Measurements from ENCODE around the gene HSF2BP.
A peak's percentile ranks its signal among the peaks of the same experiment; 100 is the strongest.
"Not testable (repeated sequence)": the region's sequence is repeated elsewhere in the genome, so short reads cannot be mapped to it uniquely, and the experiment has no call there.

The HSF2BP gene

DNA sequence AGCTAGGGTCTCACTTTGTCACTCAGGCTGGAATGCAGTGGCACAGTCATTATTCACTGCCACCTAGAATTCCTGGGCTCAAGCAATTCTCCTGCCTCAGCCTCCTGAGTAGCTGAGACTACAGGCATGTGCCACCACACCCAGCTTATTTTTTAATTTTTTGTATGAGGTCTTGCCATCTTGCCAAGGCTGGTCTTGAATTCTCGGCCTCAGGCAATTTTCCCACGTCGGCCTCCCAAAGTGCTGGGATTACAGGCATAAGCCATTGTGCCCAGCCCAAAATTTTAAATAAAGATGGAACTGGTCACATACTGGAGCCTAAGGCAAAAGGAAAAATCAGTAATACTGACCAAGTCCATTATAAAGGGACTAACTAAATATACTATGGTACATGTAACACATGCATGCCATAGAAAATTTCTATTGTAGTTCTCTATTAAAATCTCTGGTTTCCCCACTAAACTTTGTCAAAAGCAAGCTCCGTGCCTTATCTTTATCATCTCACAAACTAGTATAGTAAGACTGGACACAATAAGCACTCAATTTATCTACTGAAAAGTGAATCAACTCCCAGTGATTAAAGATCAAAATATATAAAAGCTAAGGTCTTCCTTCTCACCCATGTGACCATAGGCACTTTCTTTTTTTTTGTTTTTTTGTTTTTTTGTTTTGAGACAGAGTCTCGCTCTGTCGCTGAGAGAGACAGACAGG, 61.6 kb downstream of the HSF2BP start:
- no peak for DNase-seq (ENCODE audit: low spot score)

DNA sequence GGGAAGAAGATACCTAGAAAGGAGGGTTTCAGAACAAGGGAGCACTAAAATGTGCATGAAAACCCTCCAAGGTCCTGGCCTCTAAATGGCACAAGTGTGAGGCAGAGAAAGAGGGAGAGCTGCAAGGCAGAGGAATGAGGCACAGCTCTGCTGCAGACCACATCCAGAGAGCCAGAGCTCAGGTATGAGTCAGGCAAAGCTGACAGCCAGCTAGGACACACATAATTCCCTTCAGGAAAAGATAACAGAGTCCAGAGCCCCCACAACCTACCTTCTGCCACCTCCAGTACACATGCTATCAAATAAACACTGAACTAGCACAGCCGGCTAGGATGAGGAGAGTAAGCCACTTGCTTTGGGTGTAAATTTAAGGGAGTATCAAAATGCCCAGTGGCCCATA, 62.2 kb downstream of the HSF2BP start:
- DNase-seq (ENCODE audit: low spot score) = no peak

DNA sequence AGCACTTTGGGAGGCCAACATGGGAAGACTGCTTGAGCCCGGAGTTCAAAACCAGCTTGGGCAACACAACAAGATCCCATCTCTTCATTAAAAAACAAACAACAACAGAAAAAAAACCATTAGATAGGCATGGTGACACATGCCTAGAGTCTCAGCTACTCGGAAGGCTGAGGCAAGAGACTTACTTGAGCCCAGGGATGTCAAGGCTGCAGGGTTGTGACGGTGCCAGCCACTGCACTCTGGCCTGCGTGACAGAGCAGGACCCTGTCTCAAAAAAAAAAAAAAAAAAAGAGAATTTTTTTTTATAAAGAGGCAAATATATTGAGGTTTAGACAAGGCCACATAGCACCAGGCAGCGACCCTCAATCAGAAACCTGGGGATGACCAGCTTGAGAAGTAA, 62.7 kb downstream of the HSF2BP start:
- no peak for DNase-seq (ENCODE audit: low spot score)

DNA sequence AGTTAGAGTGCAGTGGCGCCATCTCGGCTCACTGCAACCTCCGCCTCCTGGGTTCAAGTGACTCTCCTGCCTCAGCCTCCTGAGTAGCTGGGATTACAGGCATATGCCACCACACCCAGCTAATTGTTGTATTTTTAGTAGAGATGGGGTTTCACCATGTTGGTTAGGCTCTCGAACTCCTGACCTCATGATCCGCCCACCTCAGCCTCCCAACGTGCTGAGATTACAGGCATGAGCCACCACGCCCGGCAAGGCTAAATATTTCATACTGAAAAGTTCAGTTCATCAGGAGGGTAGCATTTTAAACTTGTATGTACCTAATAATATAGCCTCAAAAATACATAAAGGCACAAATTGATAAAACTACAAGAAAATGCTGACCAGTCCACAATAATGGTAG, 63.5 kb downstream of the HSF2BP start:
- DNase-seq (ENCODE audit: low spot score) = not testable (repeated sequence)

DNA sequence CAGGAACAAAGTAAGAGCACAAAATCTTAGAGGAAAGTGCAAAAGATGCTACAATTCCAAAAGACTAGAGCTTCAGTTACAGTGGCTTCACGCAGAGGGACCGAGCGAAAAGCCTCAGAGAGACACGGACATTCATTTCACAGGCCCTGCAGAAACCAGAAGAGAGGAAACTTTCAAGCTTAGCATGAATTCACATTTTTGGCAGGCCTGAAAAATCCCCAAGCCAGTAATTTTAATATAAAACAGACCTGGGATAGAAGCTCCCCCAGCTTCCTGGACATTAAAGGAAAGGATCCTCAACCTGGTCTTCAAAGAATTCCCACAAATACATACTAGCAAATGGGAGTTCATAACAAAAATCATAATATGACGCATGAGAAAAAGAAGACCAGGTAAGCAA, 66.2 kb downstream of the HSF2BP start:
- DNase-seq (ENCODE audit: low spot score) = no peak

DNA sequence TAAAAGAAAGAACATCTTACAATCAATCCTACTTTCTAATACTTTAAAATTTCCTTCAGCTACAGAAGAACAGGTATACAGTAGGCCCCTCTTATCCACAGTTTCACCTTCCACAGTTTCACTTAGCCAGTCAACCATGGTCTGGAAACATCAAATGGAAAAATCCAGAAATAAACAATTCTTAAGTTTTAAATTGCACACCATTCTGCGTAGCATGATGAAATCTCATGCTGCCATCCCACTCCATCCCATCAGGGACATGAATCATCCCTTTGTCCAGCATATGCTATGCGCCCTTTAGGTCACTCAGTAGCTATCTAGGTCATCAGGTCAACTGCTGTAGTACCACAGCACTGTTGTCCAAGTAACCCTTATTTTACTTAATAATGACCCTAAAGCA, 67.7 kb downstream of the HSF2BP start:
- DNase-seq (ENCODE audit: low spot score) = no peak

DNA sequence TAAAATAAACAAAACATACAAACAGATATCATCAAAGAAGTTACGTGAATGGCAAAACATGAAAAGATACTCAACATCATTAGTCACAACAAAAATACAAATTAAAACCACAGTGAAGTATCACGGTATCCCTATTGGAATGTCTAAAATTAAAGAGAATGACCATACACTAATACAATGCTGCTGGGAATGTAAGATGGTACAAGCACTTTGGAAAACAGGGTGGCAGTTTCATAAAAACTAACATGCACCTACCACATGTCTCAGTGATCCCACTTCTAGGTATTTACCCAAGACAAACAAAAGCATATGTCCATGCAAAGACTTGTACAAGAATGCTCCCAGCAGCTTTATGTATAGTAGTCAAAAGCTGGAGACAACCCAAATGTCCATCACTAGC, 69.1 kb downstream of the HSF2BP start:
- no peak for DNase-seq (ENCODE audit: low spot score)

DNA sequence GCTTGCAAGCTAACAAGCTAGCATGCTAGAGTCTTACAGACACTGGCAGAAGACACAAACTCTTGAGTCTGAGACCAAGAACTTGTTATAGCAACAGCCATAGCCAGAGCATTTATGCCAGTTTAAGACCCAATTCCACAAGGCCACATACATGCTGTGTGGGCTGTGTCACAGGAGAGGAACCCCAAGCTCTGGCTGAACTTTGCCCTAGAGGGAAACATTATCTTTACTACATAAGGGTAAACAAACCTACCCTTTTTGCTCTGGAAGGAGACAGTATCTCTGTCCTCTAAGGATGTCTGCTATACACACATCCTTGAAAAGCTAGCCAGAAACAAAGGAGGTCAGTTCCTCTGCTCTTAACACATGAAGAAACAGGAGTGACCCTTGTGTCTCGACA, 70.3 kb downstream of the HSF2BP start:
- DNase-seq (ENCODE audit: low spot score) = no peak

DNA sequence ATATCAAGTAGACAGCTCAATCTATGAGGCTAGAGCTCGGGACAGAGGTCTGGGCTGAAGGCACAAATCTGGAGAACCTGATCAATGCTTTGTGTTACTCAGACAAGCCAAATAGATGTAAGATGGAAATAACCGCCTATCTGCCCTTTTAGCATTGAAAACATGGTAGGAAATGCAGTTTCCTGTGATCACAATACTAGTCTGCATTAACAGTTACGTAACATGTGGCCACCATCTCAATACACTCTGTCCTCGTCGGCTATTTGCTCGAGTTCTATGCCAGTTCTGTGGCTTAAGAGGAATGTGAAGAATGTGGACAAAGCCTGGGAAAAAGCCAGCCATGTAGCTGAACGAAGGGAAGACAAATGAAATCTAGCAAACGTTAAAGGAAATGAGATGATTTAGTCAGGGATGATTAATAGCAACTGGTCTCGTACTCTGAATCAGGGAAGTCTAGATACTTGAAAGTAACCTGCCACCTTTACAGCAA, 73.3 kb downstream of the HSF2BP start:
- peak; percentile 68 for DNase-seq (ENCODE audit: low spot score)

DNA sequence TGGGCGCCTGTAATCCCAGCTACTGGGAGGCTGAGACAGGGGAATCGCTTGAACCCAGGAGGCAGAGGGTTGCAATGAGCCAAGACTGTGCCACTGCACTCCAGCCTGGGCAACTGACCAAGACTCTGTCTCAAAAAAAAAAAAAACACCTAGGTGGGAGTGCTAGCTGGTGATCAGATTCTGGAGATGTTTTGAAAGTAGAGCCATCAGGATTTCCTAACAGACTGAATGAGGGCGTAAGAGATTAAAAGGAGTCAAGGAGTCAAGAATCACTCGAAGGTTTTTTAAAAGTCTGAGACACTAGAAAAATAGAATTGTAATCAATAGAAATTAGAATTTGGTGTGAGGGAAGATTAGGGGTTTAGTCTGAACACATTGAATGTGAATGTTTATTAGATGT, 73.8 kb downstream of the HSF2BP start:
- no peak for DNase-seq (ENCODE audit: low spot score)

DNA sequence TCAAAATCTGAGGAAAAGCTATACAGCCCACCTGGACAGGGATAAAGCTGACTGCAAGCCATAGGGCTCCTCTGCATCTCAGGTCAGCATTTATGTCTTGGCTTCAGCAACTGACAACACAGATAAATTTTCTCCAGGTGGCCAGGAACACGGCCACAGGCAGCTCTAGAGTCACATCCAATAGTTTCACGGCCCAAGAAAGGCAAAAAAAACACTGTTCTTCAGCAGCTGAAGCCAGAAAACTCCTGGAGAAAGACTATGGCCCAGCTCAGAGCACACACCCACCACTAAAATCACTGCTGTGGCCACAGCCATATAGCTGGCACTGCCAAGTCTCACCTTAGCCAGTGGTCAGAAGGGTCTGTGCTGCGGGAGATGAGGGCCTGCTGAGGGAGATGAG, 77.8 kb downstream of the HSF2BP start:
- DNase-seq (ENCODE audit: low spot score) = no peak

DNA sequence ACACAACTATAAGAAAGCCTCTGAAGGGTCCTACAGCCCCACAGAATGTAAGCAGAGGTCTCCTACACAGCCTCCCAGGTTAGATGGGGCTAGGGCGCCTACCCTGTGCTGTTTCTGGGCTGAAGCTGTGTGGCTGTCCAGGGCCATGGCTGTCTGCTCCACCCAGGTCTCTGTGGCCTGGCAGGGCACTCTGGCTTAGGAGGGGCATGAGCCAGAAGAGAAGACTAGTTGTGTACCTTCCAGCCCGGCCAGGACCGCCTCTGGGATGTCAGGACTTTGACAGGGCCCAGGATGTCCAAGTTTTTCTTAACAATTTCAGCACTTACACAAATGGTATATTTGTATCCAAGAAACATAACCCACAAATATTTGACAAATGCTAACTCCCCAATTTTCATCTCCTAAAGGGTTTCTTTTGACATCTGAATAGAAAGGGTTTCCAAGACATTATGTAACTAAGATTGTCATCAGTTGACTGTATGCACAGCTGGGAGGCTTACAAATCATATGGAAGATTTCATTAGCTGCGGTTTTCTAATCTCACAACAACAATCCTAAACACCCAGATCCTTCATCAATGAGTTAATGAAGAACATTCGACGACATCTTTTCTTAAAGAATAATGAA, 80.5 kb downstream of the HSF2BP start:
- DNase-seq (ENCODE audit: low spot score) = no peak

DNA sequence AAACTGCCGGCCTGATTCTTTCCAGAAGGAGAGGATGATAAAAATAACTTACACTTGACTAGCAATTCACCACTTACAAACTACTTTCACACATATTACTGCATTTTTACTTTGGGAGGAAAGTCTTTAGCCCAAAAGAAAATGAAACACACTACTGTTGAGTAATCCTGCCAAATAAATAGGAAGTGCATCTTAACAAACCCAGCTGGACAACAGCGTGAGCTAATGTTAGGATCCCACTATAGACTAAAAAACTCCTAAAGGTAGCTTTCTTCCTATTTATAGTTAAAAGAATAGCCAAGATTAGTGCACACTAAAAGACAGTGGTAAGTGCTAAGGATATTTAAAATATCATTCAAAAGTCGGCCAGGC, 83.8 kb downstream of the HSF2BP start:
- no peak for DNase-seq (ENCODE audit: low spot score)

DNA sequence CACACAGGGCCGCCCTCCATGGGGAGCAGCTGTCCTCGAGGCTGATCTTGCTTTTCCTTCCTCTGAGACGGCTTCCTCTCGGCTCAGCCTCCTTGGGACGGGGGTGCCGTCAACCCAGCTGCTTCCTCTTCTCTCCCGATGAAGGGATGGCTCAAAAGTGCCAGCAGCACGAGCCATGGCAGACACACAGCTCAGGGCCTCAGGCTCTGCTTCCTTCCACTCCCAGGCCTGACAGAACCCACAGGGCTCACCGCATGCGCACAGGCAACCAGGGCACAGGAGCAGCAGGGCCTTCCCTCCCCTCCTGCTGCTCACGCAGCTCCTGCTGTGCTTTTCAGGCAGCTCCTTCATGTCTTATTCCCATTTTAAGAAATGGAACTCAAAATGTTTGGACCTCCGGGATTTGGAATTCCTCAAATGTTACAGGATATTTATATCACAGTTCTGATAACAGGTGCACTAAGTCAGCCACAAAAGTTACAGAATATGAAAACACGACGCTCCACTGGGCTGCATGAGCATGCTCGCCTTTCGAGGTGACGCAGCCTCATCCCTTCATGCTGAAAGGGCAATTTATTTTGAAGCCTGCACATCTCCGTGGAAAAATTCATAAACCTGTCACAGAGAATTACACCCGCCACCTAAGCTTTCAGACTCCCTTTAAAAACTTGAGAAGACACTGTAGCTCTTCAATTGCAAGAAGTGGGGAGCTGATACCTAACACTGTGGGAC, 84.4 kb downstream of the HSF2BP start:
- no peak for DNase-seq (ENCODE audit: low spot score)

DNA sequence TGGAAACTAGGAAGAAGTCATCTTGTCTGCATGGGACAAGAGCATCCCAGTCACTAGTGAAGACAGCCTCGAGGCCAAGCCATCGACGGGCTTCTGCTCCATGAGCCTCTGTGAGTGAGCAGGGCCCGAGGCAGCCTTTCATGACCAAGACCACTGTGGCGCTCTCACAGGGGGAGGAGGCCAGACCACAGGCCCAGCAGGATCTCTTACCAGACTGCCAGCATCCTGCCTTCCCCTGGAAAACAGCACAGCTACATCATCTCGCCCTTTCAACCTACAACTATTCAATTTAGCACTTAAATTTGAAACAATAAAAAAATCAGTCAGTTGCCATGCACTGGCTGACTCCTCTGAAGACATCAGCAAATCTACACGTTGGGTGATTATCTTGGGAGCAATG, 85.4 kb downstream of the HSF2BP start:
- DNase-seq (ENCODE audit: low spot score) = no peak

DNA sequence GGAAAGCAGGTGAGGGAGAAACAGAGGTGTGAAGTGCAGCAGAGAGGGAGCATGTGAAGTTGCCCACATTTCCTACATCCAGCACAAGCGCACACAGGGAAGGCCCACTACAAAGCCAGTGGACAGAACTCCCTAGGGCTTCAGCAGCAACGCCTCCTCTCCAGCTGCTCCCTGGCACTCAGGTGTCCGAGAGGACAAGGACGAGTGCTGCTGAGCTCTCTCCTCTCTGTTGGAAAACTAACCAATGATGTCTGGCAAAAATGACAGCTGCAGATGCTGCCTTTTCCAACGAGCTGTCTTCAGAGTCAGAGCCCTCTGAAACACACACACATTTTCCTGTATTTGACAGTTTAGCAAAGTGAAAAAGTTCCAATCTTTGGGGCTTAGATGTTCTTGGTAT, 86.8 kb downstream of the HSF2BP start:
- no peak for DNase-seq (ENCODE audit: low spot score)

DNA sequence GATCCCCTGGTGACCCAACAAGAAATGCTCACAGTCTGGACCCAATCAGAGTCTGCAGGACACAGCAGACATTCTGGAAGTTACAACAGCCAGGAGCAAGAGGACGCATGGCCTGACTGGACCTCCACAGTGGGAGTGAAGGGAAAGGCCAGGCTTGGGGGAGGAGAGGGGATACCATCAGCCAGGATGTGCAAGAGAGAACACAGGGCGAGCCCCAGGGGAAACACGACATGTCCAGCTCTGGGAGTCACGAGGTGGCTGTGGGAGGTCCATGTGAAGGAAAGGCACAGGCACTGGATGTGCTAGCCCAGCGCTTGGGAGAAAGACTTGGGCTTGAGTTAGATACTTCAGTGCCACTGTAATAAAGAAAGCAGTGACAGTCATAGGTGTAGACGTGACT, 87.3 kb downstream of the HSF2BP start:
- DNase-seq (ENCODE audit: low spot score) = no peak

DNA sequence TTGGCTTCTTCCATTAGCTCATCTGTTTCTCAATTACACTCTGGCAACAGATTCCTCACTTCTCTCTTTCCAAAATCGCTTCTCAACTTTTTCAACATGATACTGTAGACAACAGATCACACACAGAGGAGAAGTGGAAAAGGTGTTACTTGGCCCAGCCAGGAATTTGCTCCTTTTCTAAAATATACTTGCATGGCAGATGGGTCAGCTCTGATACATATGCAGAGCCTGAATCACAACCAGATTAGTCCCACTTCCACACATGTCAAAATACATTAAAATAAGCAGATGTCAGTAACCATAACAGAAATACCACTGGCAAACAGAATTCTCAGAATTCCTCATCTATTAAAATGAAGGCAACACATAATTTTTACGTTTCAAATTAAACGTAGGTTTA, 89.1 kb downstream of the HSF2BP start:
- not testable (repeated sequence) for DNase-seq (ENCODE audit: low spot score)

DNA sequence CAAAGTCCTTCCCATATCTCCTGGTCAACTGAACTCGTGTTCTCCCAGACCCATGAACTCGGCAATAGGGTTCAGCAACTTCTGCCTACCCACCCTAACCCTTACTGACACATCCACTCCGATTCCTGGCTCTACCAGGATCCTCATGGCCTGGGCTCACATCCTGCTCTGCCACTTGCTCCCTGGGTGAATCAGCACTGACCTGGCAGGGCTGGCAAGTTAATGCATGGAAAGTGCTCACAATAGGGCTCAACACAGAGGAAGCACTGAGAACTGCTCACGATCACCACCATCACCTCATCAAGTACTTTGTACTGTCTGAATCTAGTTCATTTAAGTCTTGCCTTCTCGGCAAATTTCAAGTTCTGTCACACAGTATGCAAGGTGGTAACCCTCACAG, 96.8 kb downstream of the HSF2BP start:
- DNase-seq (ENCODE audit: low spot score) = not testable (repeated sequence)

DNA sequence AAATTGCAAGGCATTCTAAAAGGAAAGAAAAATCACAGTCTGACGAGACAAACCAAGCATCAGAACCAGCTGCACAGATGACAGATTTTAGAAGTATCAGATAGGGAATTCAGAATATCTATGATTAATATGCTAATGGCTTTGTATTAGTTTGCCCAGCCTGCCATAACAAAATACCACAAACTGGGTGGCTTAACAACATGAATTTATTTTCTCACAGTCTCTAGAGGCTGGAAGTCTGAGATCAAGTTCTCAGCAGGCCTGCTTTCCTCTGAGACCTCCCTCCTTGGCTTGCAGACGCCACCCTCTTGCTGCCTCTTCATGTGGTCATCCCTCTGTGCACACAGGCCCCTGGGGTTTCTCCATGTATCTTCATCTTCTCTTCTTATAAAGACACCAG, 118.7 kb downstream of the HSF2BP start:
- DNase-seq (ENCODE audit: low spot score) = not testable (repeated sequence)

DNA sequence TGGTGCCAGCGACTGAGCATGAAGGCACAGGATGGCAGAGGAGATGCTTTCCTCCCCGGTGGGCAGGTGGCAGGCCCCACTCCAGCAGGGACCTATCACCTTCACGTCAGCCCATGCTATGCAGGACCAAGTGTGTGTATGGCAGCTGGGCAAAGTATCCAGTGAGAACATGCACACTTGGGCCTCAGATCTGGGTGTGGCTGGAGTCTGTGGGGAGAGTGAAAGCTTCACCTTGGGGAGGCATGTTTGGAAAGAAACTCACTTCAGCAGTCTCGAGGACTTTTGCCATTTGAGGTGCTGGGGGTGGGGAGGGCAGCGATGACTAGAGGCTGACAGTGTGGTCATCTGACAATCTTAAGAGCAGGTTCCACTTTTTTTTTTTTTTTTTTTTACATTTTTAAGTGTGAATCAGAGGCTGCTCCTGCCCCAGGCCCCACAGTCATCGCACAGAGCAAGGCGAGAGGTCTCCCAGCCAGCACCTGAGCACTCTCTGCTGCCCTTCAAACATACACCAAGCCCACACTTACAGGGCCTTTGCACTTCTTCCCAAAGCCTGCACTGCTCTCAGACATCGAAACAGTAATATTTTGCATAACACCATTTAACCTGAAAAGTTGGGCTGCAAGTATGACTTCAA, 136.7 kb downstream of the HSF2BP start:
- not testable (repeated sequence) for DNase-seq (ENCODE audit: low spot score)

DNA sequence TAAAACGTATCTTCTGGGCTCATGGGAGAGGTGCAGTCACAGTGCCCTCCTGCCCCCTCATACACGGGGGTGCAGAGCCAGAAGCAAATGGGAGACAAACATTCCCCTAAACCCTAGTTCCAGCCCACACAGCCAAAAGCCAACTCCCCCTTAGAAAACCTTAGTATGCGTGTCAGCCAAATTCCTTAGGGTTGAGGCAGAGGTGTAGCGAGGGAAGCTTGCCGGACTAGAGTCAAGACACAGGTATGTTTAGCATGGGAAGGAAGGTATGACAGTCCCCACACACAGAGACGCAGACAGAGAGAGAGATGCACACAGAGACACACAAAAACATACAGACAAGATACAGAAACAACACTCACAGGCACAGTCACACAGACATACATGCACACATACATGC, 141.6 kb downstream of the HSF2BP start:
- not testable (repeated sequence) for DNase-seq (ENCODE audit: low spot score)
